ENCODE results near the gene FANCE. TPM values are rescaled to one million over a fixed set of nuclear protein-coding genes. Genes with fewer than 3 reads are reported as not detected.

The FANCE gene
- total RNA-seq, 6 donors from 2014 or later = 6.1 to 13.3 (median 9.3) TPM

DNA sequence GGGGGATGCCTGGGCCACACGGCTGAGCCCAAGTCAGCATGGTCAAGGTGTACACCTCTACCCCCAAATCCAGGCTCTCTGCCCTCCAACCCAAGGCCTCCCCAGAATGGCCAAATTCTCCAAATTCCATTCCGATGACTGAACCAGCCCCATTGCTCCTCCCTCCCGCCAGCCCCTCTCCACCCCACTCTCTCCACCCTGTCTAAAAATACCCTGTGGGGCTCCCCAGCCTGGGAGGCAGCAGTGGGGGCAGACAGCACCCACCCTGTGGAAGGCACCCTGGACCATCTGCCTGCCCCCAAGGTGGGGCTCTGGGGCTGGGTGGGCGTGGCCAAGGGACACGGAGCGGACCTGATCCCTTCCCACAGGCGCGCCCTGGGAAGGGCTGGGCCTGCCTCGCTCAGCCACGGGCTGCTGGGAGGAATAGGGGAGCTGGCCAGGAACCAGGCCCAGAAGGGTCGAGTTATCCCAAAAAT lies 33.3 kb downstream of the FANCE start:
- DNase-seq (peak; percentile 47 to 85), ATAC-seq (ENCODE audit: low FRiP score in 2 of 2) (peak; percentile 53 to 86)
- 64 to 72% methylated on average over 4 to 11 of the region's 11 CpGs for WGBS, 2 donors
- H3K9me3 ChIP-seq = no peaks in the 10 kb centered on the region
- peaks cover 34 to 49% (median 44%) of the 10 kb centered on the region in 4 donors for H3K4me1 ChIP-seq
- H3K4me3 ChIP-seq = peak overlapping the region in 2 of 4 donors; percentile 26 to 33
- TF ChIP-seq POLR2AphosphoS5 (IDR thresholded peaks at IDR 0.05) (no peak), EP300 (IDR thresholded peaks at IDR 0.05) (no peak), POLR2A (IDR thresholded peaks at IDR 0.05) (no peak)
- TF ChIP-seq, protein P1, sequence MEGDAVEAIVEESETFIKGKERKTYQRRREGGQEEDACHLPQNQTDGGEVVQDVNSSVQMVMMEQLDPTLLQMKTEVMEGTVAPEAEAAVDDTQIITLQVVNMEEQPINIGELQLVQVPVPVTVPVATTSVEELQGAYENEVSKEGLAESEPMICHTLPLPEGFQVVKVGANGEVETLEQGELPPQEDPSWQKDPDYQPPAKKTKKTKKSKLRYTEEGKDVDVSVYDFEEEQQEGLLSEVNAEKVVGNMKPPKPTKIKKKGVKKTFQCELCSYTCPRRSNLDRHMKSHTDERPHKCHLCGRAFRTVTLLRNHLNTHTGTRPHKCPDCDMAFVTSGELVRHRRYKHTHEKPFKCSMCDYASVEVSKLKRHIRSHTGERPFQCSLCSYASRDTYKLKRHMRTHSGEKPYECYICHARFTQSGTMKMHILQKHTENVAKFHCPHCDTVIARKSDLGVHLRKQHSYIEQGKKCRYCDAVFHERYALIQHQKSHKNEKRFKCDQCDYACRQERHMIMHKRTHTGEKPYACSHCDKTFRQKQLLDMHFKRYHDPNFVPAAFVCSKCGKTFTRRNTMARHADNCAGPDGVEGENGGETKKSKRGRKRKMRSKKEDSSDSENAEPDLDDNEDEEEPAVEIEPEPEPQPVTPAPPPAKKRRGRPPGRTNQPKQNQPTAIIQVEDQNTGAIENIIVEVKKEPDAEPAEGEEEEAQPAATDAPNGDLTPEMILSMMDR (IDR thresholded peaks at IDR 0.05) = no peak
- peaks cover 0 to 13% (median 0%) of the 10 kb centered on the region in 4 donors for H3K36me3 ChIP-seq
- H3K27me3 ChIP-seq = no peaks in the 10 kb centered on the region
- peak overlapping the region; percentile 82 to 87 (median 85) for H3K27ac ChIP-seq

DNA sequence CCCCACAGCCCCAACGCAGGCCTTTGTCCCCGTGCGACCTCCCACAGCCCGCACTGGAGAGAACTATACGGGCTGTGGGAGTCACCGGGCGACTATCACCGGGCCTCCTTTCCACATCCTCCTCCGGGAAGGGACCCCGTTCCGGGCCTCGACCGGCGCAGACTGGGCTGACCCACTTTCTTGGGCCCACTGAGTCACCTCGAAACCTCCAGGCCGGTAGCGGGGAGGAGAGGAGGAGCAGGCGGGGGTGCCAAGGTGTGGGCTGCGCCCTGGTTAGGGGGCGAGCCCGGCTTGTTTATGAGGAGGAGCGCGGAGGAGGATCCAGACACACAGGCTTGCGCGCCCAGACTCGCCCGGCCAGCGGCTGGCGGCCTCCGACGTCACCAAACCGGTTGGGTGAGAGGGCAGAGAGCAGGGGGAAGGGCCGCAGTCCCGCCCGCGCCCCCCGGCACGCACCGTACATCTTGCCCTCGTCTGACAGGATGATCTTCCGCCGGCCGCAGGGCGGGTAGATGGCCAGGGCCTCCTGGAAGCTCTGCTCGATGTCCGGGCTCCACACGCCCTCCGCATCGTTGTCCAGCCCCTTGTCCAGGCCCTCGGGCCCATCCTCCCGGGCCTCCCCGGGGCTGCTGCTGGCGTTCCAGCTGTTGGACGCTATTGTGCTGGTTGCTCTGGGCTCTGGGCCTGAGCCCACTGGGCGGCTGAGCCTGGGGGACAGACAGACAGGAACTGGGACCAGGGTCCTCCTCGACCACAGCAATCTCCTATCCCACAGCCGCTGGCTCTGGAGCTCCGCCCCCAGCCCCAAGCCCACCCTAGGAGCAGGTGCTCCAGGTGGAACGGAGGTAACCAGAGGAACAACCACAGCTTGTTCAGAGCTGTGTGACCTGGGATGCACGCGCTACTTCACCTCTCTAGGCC lies 34.1 kb downstream of the FANCE start:
- Histone ChIP-seq H3K36me3 (peaks cover 0 to 13% (median 0%) of the 10 kb centered on the region in 4 donors), H3K27ac (peak overlapping the region; percentile 82 to 87 (median 85)), H3K4me1 (peaks cover 38 to 54% (median 49%) of the 10 kb centered on the region in 4 donors), H3K27me3 (no peaks in the 10 kb centered on the region), H3K4me3 (peak overlapping the region in 3 of 4 donors; percentile 7 to 33 (median 26)), H3K9me3 (no peaks in the 10 kb centered on the region)
- 62 to 74% methylated on average over 57 to 60 of the region's 61 CpGs for WGBS, 2 donors
- DNase-seq (peak; percentile 70 to 92), ATAC-seq (ENCODE audit: low FRiP score in 2 of 2) (peak; percentile 75 to 76)
- TF ChIP-seq POLR2AphosphoS5 (IDR thresholded peaks at IDR 0.05) (peak in 1 of 2 donors; percentile 46), EP300 (IDR thresholded peaks at IDR 0.05) (no peak), POLR2A (IDR thresholded peaks at IDR 0.05) (peak in 2 of 4 donors; percentile 8 to 60)
- TF ChIP-seq, protein P1 (IDR thresholded peaks at IDR 0.05) = no peak

DNA sequence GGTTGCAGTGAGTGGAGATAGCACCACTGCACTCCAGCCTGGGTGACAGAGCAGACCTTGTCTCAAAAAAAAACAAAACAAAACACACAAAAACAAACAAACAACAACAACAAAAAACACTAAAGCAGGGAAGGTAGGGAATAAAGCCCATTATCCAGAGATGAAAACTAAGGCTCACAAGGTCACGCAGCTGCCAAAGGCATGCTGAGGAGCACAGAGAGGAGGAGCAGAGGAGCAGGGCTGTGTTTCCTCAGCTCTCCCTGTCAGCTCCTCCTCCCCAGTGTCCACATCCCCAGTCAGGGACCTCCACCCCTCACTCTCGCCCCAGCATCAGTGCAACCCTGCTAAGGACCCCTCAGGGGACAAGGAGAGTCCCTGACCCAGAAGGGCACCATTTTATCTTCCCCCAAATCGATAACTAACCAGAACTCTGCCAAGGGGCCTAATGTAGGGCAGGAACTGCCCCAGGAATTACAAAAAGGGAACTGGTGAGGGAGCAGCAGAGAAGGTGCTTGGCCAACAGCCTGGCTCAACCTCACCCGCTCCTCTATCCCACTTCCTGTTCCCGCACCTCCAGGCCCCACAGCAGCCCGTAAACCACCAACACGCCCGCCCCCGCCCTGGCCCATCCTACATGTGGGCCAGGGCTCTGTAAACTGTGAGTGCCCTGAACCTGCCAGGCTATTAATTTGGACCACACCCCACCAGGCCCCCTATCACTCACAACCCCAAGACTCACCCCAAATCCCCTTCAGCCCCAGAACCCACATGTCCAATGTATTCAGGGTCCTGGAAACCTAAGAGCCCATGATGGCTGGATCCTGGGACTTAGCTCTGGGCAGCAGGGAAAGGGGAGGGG lies 35.7 kb downstream of the FANCE start:
- H3K4me3 ChIP-seq = no peak overlapping the region
- no peak for ATAC-seq (ENCODE audit: low FRiP score in 2 of 2)
- H3K9me3 ChIP-seq = no peaks in the 10 kb centered on the region
- WGBS, 2 donors = 35 to 45% methylated on average over 7 to 9 of the region's 9 CpGs
- peak overlapping the region; percentile 61 to 84 (median 70) for H3K27ac ChIP-seq
- H3K27me3 ChIP-seq = no peaks in the 10 kb centered on the region
- DNase-seq = peak in 1 of 2 donors; percentile 76
- peaks cover 0 to 10% (median 0%) of the 10 kb centered on the region in 4 donors for H3K36me3 ChIP-seq
- TF ChIP-seq POLR2A (IDR thresholded peaks at IDR 0.05) = no peak
- TF ChIP-seq, protein P1 (IDR thresholded peaks at IDR 0.05) = no peak
- TF ChIP-seq EP300 (IDR thresholded peaks at IDR 0.05) = no peak
- no peak for TF ChIP-seq POLR2AphosphoS5 (IDR thresholded peaks at IDR 0.05)
- H3K4me1 ChIP-seq = peaks cover 53 to 70% (median 65%) of the 10 kb centered on the region in 4 donors

DNA sequence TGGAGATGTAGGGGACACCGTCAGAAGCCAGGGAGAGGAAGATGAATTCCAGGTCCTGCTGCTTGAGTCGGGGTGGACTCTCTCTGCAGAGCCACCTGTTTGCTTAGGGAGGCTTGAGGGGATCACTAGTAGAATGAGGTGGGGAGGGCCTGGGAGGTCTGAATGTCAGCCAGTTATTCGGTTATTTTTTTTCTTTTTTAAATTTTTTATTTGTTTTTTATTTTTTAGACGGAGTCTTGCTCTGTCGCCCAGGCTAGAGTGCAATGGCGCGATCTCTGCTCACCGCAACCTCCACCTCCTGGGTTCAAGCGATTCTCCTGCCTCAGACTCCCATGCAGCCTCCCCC lies 36.4 kb downstream of the FANCE start:
- Histone ChIP-seq H3K27me3 (no peaks in the 10 kb centered on the region), H3K27ac (peak overlapping the region; percentile 61 to 84 (median 70)), H3K4me3 (no peak overlapping the region), H3K9me3 (no peaks in the 10 kb centered on the region), H3K4me1 (peaks cover 55 to 75% (median 66%) of the 10 kb centered on the region in 4 donors), H3K36me3 (peaks cover 0 to 10% (median 0%) of the 10 kb centered on the region in 4 donors)
- ATAC-seq (ENCODE audit: low FRiP score in 2 of 2) (no peak), DNase-seq (no peak)
- 64 to 74% methylated on average over 9 of the region's 9 CpGs for WGBS, 2 donors
- TF ChIP-seq EP300 (IDR thresholded peaks at IDR 0.05) = no peak
- TF ChIP-seq, protein P1 (IDR thresholded peaks at IDR 0.05) = no peak
- TF ChIP-seq POLR2A (IDR thresholded peaks at IDR 0.05) = no peak
- no peak for TF ChIP-seq POLR2AphosphoS5 (IDR thresholded peaks at IDR 0.05)
